NCI-H2196 (cell line): Measurements from ENCODE around the gene FRAS1.
"Not testable (repeated sequence)": the region's sequence is repeated elsewhere in the genome, so short reads cannot be mapped to it uniquely, and the experiment has no call there.

Source experiments
- DNase-seq: peaks from one replicate; lab custom pipeline; 2025; ENCODE audit not compliant: unreplicated experiment; lab: John Stamatoyannopoulos, UW

Gene FRAS1

GRCh38 chr4:78119698-78120097 lies 62.6 kb downstream of the FRAS1 start:
- DNase-seq: no peak

GRCh38 chr4:78120144-78120880 lies 63.2 kb downstream of the FRAS1 start:
- DNase-seq: no peak

GRCh38 chr4:78121338-78121904 lies 64.3 kb downstream of the FRAS1 start:
- DNase-seq: no peak

- not testable (repeated sequence) for DNase-seq
Observed at GRCh38 chr4:78125834-78126331, 68.8 kb downstream of the FRAS1 start.

GRCh38 chr4:78129383-78130108 lies 72.4 kb downstream of the FRAS1 start:
- no peak for DNase-seq

- DNase-seq: no peak
Observed at GRCh38 chr4:78131403-78131802, 74.3 kb downstream of the FRAS1 start.

GRCh38 chr4:78136109-78137081 lies 79.3 kb downstream of the FRAS1 start:
- DNase-seq: no peak

GRCh38 chr4:78137532-78137931 lies 80.4 kb downstream of the FRAS1 start:
- no peak for DNase-seq

- DNase-seq: no peak
Observed at GRCh38 chr4:78138252-78138651, 81.1 kb downstream of the FRAS1 start.

- DNase-seq: no peak
Observed at GRCh38 chr4:78143634-78144033, 86.5 kb downstream of the FRAS1 start.

GRCh38 chr4:78145008-78145407 lies 87.9 kb downstream of the FRAS1 start:
- no peak for DNase-seq

GRCh38 chr4:78145622-78146021 lies 88.5 kb downstream of the FRAS1 start:
- no peak for DNase-seq

GRCh38 chr4:78149751-78150542 lies 92.8 kb downstream of the FRAS1 start:
- no peak for DNase-seq

GRCh38 chr4:78150543-78150864 lies 93.4 kb downstream of the FRAS1 start:
- no peak for DNase-seq

- no peak for DNase-seq
Observed at GRCh38 chr4:78152795-78153194, 95.7 kb downstream of the FRAS1 start.

- DNase-seq: no peak
Observed at GRCh38 chr4:78154972-78155590, 98.0 kb downstream of the FRAS1 start.

GRCh38 chr4:78155616-78156105 lies 98.5 kb downstream of the FRAS1 start:
- peak; percentile 4 for DNase-seq

- no peak for DNase-seq
Observed at GRCh38 chr4:78156520-78156919, 99.4 kb downstream of the FRAS1 start.

- DNase-seq: no peak
Observed at GRCh38 chr4:78162342-78162741, 105.2 kb downstream of the FRAS1 start.

GRCh38 chr4:78162821-78163220 lies 105.7 kb downstream of the FRAS1 start:
- DNase-seq: no peak
